ENCODE results near the gene KATNAL1.

GRCh38 chr13:30346153-30346788 lies 38.9 kb upstream of the KATNAL1 start:
- TF ChIP-seq SUZ12 (IDR thresholded peaks at IDR 0.05): no peak
- TF ChIP-seq TARDBP (IDR thresholded peaks at IDR 0.05): no peak
- no peak for TF ChIP-seq HDGF (IDR thresholded peaks at IDR 0.05; ENCODE audit: borderline replicate concordance)
- TF ChIP-seq ARNT (IDR thresholded peaks at IDR 0.05): no peak
- TF ChIP-seq SP1 (IDR thresholded peaks at IDR 0.05): no peak
- no peak for TF ChIP-seq ELF4 (IDR thresholded peaks at IDR 0.05)
- no peak for TF ChIP-seq ZNF384 (IDR thresholded peaks at IDR 0.05)
- no peak for TF ChIP-seq NFRKB (IDR thresholded peaks at IDR 0.05)
- TF ChIP-seq CTBP1 (IDR thresholded peaks at IDR 0.05; ENCODE audit: borderline replicate concordance): no peak

Measured in HEK293T (cell line).